HCT116 (cell line): Measurements from ENCODE around the gene PLAAT3. TPM values are rescaled to one million over a fixed set of nuclear protein-coding genes. Genes with fewer than 3 reads are reported as not detected.

Experiments used
- ATAC-seq: fragments of 200-7000 bp; cut with Tn5 transposase; 2 replicates; pipeline ENCODE4 v1.9.1; 2020; ENCODE audit warnings: mild to moderate bottlenecking, moderate library complexity
- BruUV-seq: library from RNA; stranded (reverse); fragments of 400-500 nt; replicated peaks from 2 replicates; lab custom pipeline; 2021; lab: Mats Ljungman, UMichigan
- CTCF ChIA-PET: fragments of 300-600 bp; sonication (Branson Sonifier 250); formaldehyde crosslinking; loops from one replicate; lab custom pipeline; 2021; ENCODE audit warnings: antibody characterized with exemption; lab: Charles Lee
- POLR2A ChIA-PET: fragments of 300-600, 350-600 bp; sonication (Branson Sonifier 250); formaldehyde crosslinking; loops from one replicate; lab custom pipeline; 2021; ENCODE audit warnings: antibody characterized with exemption; lab: Charles Lee
- RAD21 ChIA-PET, 2 experiments: fragments of 300-600 bp; sonication (Branson Sonifier 250); formaldehyde crosslinking; loops; one replicate each; lab custom pipeline; 2023; ENCODE audit warnings: low total read pairs in 2 of 2; ENCODE audit not compliant: uncharacterized antibody in 2 of 2, unreplicated experiment in 2 of 2, low non-redundant PET in 1 of 2; lab: Charles Lee
- DNase-seq: peaks from one replicate; pipeline ENCODE4 v3.0.0-alpha.2; 2010; ENCODE audit warnings: low read depth, low spot score
- H2AFZ ChIP-seq: fragments of 200-600 bp; shearing (Covaris generic), sonication (generic); 2 replicates; pipeline ENCODE4 v1.6.1; 2017; ENCODE audit warnings: low read depth, mixed run types, mixed read lengths, antibody characterized with exemption, low read length; ENCODE audit not compliant: poor library complexity, severe bottlenecking
- H3K27ac ChIP-seq: 2 replicates; pipeline ENCODE4 v1.5.1; 2012; ENCODE audit warnings: low read depth, low read length
- H3K27me3 ChIP-seq: fragments of 200-600 bp; sonication (generic); 2 replicates; pipeline ENCODE4 v1.6.1; 2016; ENCODE audit warnings: mixed run types, low read length, mixed read lengths; ENCODE audit not compliant: insufficient read depth
- H3K36me3 ChIP-seq, 2 experiments: fragments of 200-500 bp in 1 of 2; fragments of 200-600 bp in 1 of 2; sonication (Bioruptor generic) in 1 of 2; sonication (generic) in 1 of 2; 2 replicates each; pipeline versions ENCODE4 v1.5.1 to v1.6.1; 2014 to 2016; ENCODE audit warnings: low read length in 2 of 2, inconsistent platforms in 1 of 2, mixed read lengths in 1 of 2, mixed run types in 1 of 2; ENCODE audit not compliant: insufficient read depth in 2 of 2, control insufficient read depth in 1 of 2
- H3K4me1 ChIP-seq, 2 experiments: fragments of 200-600 bp in 1 of 2; sonication (generic) in 1 of 2; 2 replicates each; pipeline versions ENCODE4 v1.5.1 to v1.6.1; 2012 to 2017; ENCODE audit warnings: low read length in 2 of 2, inconsistent platforms in 1 of 2, mild to moderate bottlenecking in 1 of 2, mixed read lengths in 1 of 2, mixed run types in 1 of 2, moderate library complexity in 1 of 2; ENCODE audit not compliant: insufficient read depth in 2 of 2, control insufficient read depth in 1 of 2
- H3K4me2 ChIP-seq: fragments of 200-600 bp; sonication (generic); 2 replicates; pipeline ENCODE4 v1.6.1; 2017; ENCODE audit warnings: mixed run types, low read length, mixed read lengths
- H3K4me3 ChIP-seq, 2 experiments: fragments of 200-600 bp in 1 of 2; sonication (generic) in 1 of 2; replicated peaks in 1 of 2; 2 replicates each; pipeline ENCODE4 v1.5.1; 2011 to 2016; ENCODE audit warnings: low read length in 2 of 2, control low read depth in 1 of 2, low read depth in 1 of 2, mild to moderate bottlenecking in 1 of 2, mixed read lengths in 1 of 2, mixed run types in 1 of 2
- H3K79me2 ChIP-seq: fragments of 200-600 bp; sonication (generic); 2 replicates; pipeline ENCODE4 v1.6.1; 2017; ENCODE audit warnings: mild to moderate bottlenecking, mixed run types, low read length, moderate library complexity, mixed read lengths; ENCODE audit not compliant: insufficient read depth
- H3K9ac ChIP-seq: fragments of 200-600 bp; sonication (generic); 2 replicates; pipeline ENCODE4 v1.6.1; 2016; ENCODE audit warnings: low read length, mixed read lengths
- H3K9me2 ChIP-seq: fragments of 200-600 bp; sonication (generic), shearing (Covaris generic); 2 replicates; pipeline ENCODE4 v1.6.1; 2017; ENCODE audit warnings: mixed run types, mild to moderate bottlenecking, moderate library complexity; ENCODE audit not compliant: insufficient read depth
- H3K9me3 ChIP-seq, 2 experiments: fragments of 200-500 bp in 1 of 2; fragments of 200-600 bp in 1 of 2; sonication (Bioruptor generic) in 1 of 2; sonication (generic) in 1 of 2; 2 replicates each; pipeline ENCODE4 v1.6.1; 2014 to 2017; ENCODE audit warnings: low read length in 2 of 2, mixed read lengths in 2 of 2, inconsistent platforms in 1 of 2, low read depth in 1 of 2, mild to moderate bottlenecking in 1 of 2, mixed run types in 1 of 2, moderate library complexity in 1 of 2; ENCODE audit not compliant: control insufficient read depth in 1 of 2, insufficient read depth in 1 of 2
- H4K20me1 ChIP-seq: fragments of 200-600 bp; sonication (generic), shearing (Covaris generic); 2 replicates; pipeline ENCODE4 v1.6.1; 2017; ENCODE audit warnings: mixed run types, mild to moderate bottlenecking, moderate library complexity; ENCODE audit not compliant: insufficient read depth
- CEBPB ChIP-seq: IDR thresholded peaks from 2 replicates; pipeline ENCODE4 v1.6.1; 2012; ENCODE audit warnings: low read depth
- EGR1 ChIP-seq: IDR thresholded peaks from 2 replicates; pipeline ENCODE4 v1.6.1; 2012; ENCODE audit warnings: low read depth
- ELF1 ChIP-seq: IDR thresholded peaks from 2 replicates; pipeline ENCODE4 v1.6.1; 2012; ENCODE audit warnings: low read depth, borderline replicate concordance
- EZH2 ChIP-seq: fragments of 200-600 bp; sonication (generic); IDR thresholded peaks from 2 replicates; pipeline ENCODE4 v1.6.1; 2017; ENCODE audit warnings: antibody characterized with exemption, mixed run types
- EZH2phosphoT487 ChIP-seq: fragments of 200-600 bp; IDR thresholded peaks from 2 replicates; pipeline ENCODE4 v1.6.1; 2018; ENCODE audit warnings: antibody characterized with exemption, borderline replicate concordance
- FOSL1 ChIP-seq: IDR thresholded peaks from 2 replicates; pipeline ENCODE4 v1.6.1; 2012; ENCODE audit warnings: low read depth
- JUND ChIP-seq: IDR thresholded peaks from 2 replicates; pipeline ENCODE4 v1.6.1; 2012
- POLR2A ChIP-seq: IDR thresholded peaks from 2 replicates; pipeline ENCODE4 v1.7.0; 2011; ENCODE audit warnings: borderline replicate concordance; ENCODE audit not compliant: insufficient read depth, insufficient read length; ENCODE audit errors: extremely low read depth
- SIN3A ChIP-seq: IDR thresholded peaks from 2 replicates; pipeline ENCODE4 v1.6.1; 2012; ENCODE audit warnings: low read depth
- SP1 ChIP-seq: IDR thresholded peaks from 2 replicates; pipeline ENCODE4 v1.6.1; 2012; ENCODE audit warnings: low read depth
- SRF ChIP-seq: IDR thresholded peaks from 2 replicates; pipeline ENCODE4 v1.6.1; 2012; ENCODE audit warnings: low read depth
- TCF7L2 ChIP-seq: IDR thresholded peaks from 2 replicates; pipeline ENCODE4 v1.7.0; 2011; ENCODE audit warnings: borderline replicate concordance, inconsistent platforms; ENCODE audit not compliant: insufficient read depth, insufficient read length; ENCODE audit errors: extremely low read depth
- ZFX ChIP-seq: fragments of 450-650 bp; IDR thresholded peaks from 2 replicates; pipeline ENCODE4 v1.6.1; 2017
- ZNF274 ChIP-seq: fragments of 200-500 bp; sonication (Bioruptor generic); IDR thresholded peaks from 2 replicates; pipeline ENCODE4 v1.6.1; 2014; ENCODE audit warnings: mild to moderate bottlenecking, low read depth, low read length, inconsistent platforms
- intact Hi-C: fragments of 100-400 bp; cut with micrococcal nuclease; formaldehyde crosslinking; loops from 2 replicates; pipeline ENCODE4 v1.10.0; 2022
- total RNA-seq: library from RNA; stranded (reverse); gene quantifications from one replicate; pipeline ENCODE4 v1.2.1, GENCODE V29; 2021; ENCODE audit not compliant: unreplicated experiment
- TF ChIP-seq, protein P1 (sequence below): IDR thresholded peaks from 2 replicates; pipeline ENCODE4 v1.6.1; 2012

PLAAT3 gene
- total RNA-seq, 1 experiment from 2014 or later, result 31.1 TPM

DNA sequence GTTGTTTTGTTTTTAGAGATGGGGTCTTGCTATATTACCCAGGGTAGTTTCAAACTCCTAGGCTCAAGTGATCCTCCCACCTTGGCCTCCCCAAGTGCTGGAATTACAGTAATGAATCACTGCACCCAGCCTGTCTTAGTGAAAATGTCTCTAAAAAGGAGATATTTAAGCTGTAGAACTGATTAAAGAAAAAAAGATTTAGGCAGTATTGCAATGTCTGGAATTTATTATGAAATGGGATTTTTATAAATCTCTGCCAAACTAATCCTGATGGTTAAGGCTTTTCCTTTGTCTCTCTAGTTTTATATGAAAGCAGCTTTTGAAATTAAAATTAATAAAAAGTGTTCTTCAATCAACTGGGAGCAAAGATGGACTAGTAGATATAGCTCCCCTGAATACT, 2.1 kb downstream of the PLAAT3 start:
- H3K36me3 ChIP-seq, result no peaks in the 10 kb centered on the region
- POLR2A ChIA-PET, result no interaction called here
- no peaks in the 10 kb centered on the region for H3K9me3 ChIP-seq
- no peak overlapping the region for H3K27ac ChIP-seq
- DNase-seq (no peak), ATAC-seq (no peak)
- no peaks in the 10 kb centered on the region for H3K79me2 ChIP-seq
- no peaks in the 10 kb centered on the region for H4K20me1 ChIP-seq
- H3K9me2 ChIP-seq, result no peaks in the 10 kb centered on the region
- H3K4me3 ChIP-seq, result no peak overlapping the region
- no peak overlapping the region for H3K9ac ChIP-seq
- H3K4me1 ChIP-seq, result peaks cover 13% of the 10 kb centered on the region in 2 experiments; a peak in 3 of 4 replicates
- no TSS peak for BruUV-seq
- intact Hi-C loops, result no loop called here
- H3K27me3 ChIP-seq, result no peaks in the 10 kb centered on the region
- CTCF ChIA-PET, result no interaction called here
- TF ChIP-seq EGR1 (no peak), JUND (no peak), ELF1 (no peak), ZNF274 (no peak), ZFX (no peak), POLR2A (no peak), SP1 (no peak), TCF7L2 (no peak), FOSL1 (no peak)
- TF ChIP-seq, protein P1, sequence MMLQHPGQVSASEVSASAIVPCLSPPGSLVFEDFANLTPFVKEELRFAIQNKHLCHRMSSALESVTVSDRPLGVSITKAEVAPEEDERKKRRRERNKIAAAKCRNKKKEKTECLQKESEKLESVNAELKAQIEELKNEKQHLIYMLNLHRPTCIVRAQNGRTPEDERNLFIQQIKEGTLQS, result no peak
- TF ChIP-seq, all 23 proteins: peak for 0
- RAD21 ChIA-PET, result no interaction called here
- H2AFZ ChIP-seq, result no peak overlapping the region
- no peak overlapping the region for H3K4me2 ChIP-seq

DNA sequence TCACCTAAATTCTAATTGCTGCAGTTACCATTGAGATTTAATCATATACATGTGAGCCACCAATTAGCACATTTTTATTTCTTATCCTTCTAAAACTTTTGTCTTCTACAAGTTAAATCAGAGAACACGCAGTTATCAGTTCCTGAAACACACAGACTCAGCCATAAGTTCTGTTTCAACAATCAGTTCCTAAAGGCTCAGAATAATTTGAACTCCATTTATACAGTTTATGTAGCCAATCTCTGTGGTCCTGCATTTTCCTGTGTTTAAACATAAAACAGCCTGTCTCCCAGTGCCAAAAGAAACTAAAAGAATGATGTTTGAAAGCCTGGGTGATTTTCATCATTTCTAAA, 2.9 kb downstream of the PLAAT3 start:
- ATAC-seq (no peak), DNase-seq (no peak)
- H3K4me1 ChIP-seq, result peaks cover 13 to 20% of the 10 kb centered on the region in 2 experiments; a peak in 3 of 4 replicates
- H3K9ac ChIP-seq, result no peak overlapping the region
- no peaks in the 10 kb centered on the region for H3K9me3 ChIP-seq
- ChIA-PET RAD21 (no interaction called here), CTCF (no interaction called here), POLR2A (no interaction called here)
- H3K79me2 ChIP-seq, result no peaks in the 10 kb centered on the region
- H3K27me3 ChIP-seq, result no peaks in the 10 kb centered on the region
- no TSS peak for BruUV-seq
- H4K20me1 ChIP-seq, result no peaks in the 10 kb centered on the region
- no peak overlapping the region for H2AFZ ChIP-seq
- H3K4me2 ChIP-seq, result no peak overlapping the region
- H3K36me3 ChIP-seq, result no peaks in the 10 kb centered on the region
- H3K27ac ChIP-seq, result no peak overlapping the region
- H3K9me2 ChIP-seq, result no peaks in the 10 kb centered on the region
- TF ChIP-seq CEBPB (no peak), EZH2phosphoT487 (no peak), EZH2 (no peak), EGR1 (no peak), SRF (no peak), SIN3A (no peak)
- H3K4me3 ChIP-seq, result no peak overlapping the region
- intact Hi-C loops, result no loop called here
